Hypothalamus (tissue), 51 donors: ENCODE measurements around the gene NACC2.

ENCODE experiments used
- DNase-seq, 51 donors: peaks; one replicate each; lab custom pipeline; 2025; lab: John Stamatoyannopoulos, UW

Gene NACC2

GRCh38 chr9:136059851-136060670 lies 35.0 kb downstream of the NACC2 start:
- no peak for DNase-seq

GRCh38 chr9:136059321-136059791 lies 35.7 kb downstream of the NACC2 start:
- DNase-seq, result no peak

- DNase-seq, result no peak
These were observed 36.2 kb downstream of the NACC2 start for GRCh38 chr9:136058801-136059302.

- DNase-seq, result no peak
These were observed 37.0 kb downstream of the NACC2 start for GRCh38 chr9:136058084-136058483.

GRCh38 chr9:136057236-136058081 lies 37.6 kb downstream of the NACC2 start:
- DNase-seq, result no peak

GRCh38 chr9:136056546-136057235 lies 38.4 kb downstream of the NACC2 start:
- no peak for DNase-seq

GRCh38 chr9:136055715-136056545 lies 39.2 kb downstream of the NACC2 start:
- no peak for DNase-seq

GRCh38 chr9:136054798-136055714 lies 40.0 kb downstream of the NACC2 start:
- DNase-seq, result no peak

- no peak for DNase-seq
These were observed 40.9 kb downstream of the NACC2 start for GRCh38 chr9:136054146-136054545.

GRCh38 chr9:136053757-136054142 lies 41.3 kb downstream of the NACC2 start:
- no peak for DNase-seq

GRCh38 chr9:136052991-136053756 lies 41.9 kb downstream of the NACC2 start:
- peak in 10 of 51 donors; percentile 27 to 61 (median 40) for DNase-seq

GRCh38 chr9:136052472-136052880 lies 42.6 kb downstream of the NACC2 start:
- peak in 33 of 51 donors; percentile 26 to 92 (median 68) for DNase-seq

- peak in 47 of 51 donors; percentile 43 to 97 (median 85) for DNase-seq
These were observed 43.1 kb downstream of the NACC2 start for GRCh38 chr9:136051837-136052471.

GRCh38 chr9:136051453-136051836 lies 43.6 kb downstream of the NACC2 start:
- DNase-seq, result peak in 34 of 51 donors; percentile 32 to 90 (median 78)

- peak in 4 of 51 donors; percentile 60 to 63 (median 60) for DNase-seq
These were observed 44.2 kb downstream of the NACC2 start for GRCh38 chr9:136050701-136051452.

- peak in 13 of 51 donors; percentile 28 to 59 (median 44) for DNase-seq
These were observed 44.8 kb downstream of the NACC2 start for GRCh38 chr9:136050266-136050700.
